ENCODE measurements around the gene EEPD1.
A peak's percentile ranks its signal among the peaks of the same experiment; 100 is the strongest.

Gene EEPD1

DNA sequence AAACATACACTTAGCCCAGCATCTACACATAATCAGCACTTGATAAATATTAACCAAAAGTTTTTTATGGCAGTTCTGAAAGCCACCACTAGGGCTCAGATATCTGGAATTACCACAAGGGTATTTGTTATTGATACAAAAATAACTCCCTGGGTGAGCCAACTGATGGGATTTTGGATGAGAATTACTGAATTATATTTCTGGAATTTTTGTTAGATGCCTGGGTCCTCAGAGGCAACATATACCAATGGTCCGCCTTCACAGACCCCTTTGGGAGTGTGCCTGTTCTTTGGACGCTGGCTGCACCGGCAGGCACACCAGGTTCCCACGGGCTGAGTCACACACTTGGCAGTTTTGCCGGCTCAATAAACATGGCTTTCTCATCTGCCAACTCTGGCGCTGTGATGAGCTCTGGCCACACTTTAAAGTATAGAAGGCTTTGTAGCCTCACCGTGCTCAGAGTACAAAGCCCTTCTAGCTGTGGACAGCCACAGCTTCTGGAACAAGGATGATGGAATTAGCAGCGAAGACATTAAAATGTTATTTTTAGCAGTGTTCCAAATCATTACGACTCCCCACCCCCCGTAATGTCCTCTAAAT lies 24.5 kb upstream of the EEPD1 start:
- in situ Hi-C loops (cut with HindIII; ENCODE audit: low pct_ligation_motif_present, low sequenced_read_pairs) = no loop called here
- TF ChIP-seq, protein P1, sequence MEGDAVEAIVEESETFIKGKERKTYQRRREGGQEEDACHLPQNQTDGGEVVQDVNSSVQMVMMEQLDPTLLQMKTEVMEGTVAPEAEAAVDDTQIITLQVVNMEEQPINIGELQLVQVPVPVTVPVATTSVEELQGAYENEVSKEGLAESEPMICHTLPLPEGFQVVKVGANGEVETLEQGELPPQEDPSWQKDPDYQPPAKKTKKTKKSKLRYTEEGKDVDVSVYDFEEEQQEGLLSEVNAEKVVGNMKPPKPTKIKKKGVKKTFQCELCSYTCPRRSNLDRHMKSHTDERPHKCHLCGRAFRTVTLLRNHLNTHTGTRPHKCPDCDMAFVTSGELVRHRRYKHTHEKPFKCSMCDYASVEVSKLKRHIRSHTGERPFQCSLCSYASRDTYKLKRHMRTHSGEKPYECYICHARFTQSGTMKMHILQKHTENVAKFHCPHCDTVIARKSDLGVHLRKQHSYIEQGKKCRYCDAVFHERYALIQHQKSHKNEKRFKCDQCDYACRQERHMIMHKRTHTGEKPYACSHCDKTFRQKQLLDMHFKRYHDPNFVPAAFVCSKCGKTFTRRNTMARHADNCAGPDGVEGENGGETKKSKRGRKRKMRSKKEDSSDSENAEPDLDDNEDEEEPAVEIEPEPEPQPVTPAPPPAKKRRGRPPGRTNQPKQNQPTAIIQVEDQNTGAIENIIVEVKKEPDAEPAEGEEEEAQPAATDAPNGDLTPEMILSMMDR (IDR thresholded peaks at IDR 0.05; ENCODE audit: low read depth, low read length, missing control alignments) = peak; percentile 59
- DNase-seq = peak; percentile 91
- Histone ChIP-seq H3K36me3 (replicated peaks) (no peaks in the 10 kb centered on the region), H3K27me3 (replicated peaks) (no peaks in the 10 kb centered on the region), H3K4me3 (ENCODE audit: low read depth, low read length) (peak overlapping the region; percentile 9), H3K27ac (peak overlapping the region; percentile 93)

- Histone ChIP-seq H3K27me3 (replicated peaks) (no peaks in the 10 kb centered on the region), H3K36me3 (replicated peaks) (no peaks in the 10 kb centered on the region), H3K4me3 (ENCODE audit: low read depth, low read length) (peak overlapping the region; percentile 9), H3K27ac (peak overlapping the region; percentile 93)
- TF ChIP-seq, protein P1 (IDR thresholded peaks at IDR 0.05; ENCODE audit: low read depth, low read length, missing control alignments) = no peak
- DNase-seq = peak; percentile 73
- in situ Hi-C loops (cut with HindIII; ENCODE audit: low pct_ligation_motif_present, low sequenced_read_pairs) = no loop called here
These were observed 24.0 kb upstream of the EEPD1 start for GRCh38 chr7:36129048-36129534.

DNA sequence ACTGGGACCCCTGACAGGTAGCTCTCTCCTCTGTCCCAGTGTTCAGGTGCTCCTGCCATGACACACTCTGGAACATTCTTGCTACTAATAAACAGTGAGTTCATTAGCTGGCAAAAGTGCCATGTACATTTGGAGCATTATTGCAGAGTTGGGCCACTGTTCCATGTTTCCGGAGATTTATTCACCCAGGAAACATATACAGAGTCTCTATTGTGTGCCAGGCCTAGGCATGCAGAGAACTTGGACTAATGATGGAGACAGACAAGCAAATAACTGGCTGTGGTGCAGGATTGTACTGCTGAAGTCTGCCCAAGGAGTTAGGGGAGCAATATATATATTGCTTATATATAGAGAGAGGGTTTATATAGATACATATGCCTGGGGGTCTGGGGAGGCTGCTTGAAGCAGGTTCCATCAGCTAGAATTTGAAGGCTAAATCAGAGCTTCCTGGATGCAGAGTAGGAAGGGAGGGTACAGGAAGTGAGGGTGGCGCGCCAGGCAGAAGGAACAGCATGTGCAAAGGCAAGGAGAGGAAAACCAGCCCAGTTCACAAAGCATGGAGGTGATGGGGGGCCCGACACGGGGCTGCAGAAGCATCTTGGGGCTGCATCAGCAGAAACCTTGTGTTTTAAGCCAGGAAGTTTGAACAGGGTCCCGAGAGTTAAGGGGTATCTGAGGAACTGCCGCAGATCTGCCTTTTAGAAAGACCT lies 22.7 kb upstream of the EEPD1 start:
- H3K4me3 ChIP-seq (ENCODE audit: low read depth, low read length) = no peak overlapping the region
- no peaks in the 10 kb centered on the region for H3K27me3 ChIP-seq (replicated peaks)
- in situ Hi-C loops (cut with HindIII; ENCODE audit: low pct_ligation_motif_present, low sequenced_read_pairs) = no loop called here
- no peak overlapping the region for H3K27ac ChIP-seq
- DNase-seq = no peak
- no peaks in the 10 kb centered on the region for H3K36me3 ChIP-seq (replicated peaks)
- TF ChIP-seq, protein P1 (IDR thresholded peaks at IDR 0.05; ENCODE audit: low read depth, low read length, missing control alignments) = no peak

GRCh38 chr7:36131026-36131425 lies 22.0 kb upstream of the EEPD1 start:
- in situ Hi-C loops (cut with HindIII; ENCODE audit: low pct_ligation_motif_present, low sequenced_read_pairs) = no loop called here
- no peak overlapping the region for H3K27ac ChIP-seq
- no peak for DNase-seq
- no peaks in the 10 kb centered on the region for H3K27me3 ChIP-seq (replicated peaks)
- H3K4me3 ChIP-seq (ENCODE audit: low read depth, low read length) = no peak overlapping the region
- H3K36me3 ChIP-seq (replicated peaks) = no peaks in the 10 kb centered on the region
- TF ChIP-seq, protein P1 (IDR thresholded peaks at IDR 0.05; ENCODE audit: low read depth, low read length, missing control alignments) = no peak

- TF ChIP-seq, protein P1 (IDR thresholded peaks at IDR 0.05; ENCODE audit: low read depth, low read length, missing control alignments) = no peak
- in situ Hi-C loops (cut with HindIII; ENCODE audit: low pct_ligation_motif_present, low sequenced_read_pairs) = no loop called here
- Histone ChIP-seq H3K27me3 (replicated peaks) (no peaks in the 10 kb centered on the region), H3K27ac (no peak overlapping the region), H3K4me3 (ENCODE audit: low read depth, low read length) (no peak overlapping the region), H3K36me3 (replicated peaks) (no peaks in the 10 kb centered on the region)
- no peak for DNase-seq
These were observed 21.6 kb upstream of the EEPD1 start for GRCh38 chr7:36131499-36131898.

Measured in brain microvascular endothelial cell (primary cell).